Caco-2 (cell line): Measurements from ENCODE around the gene NGEF. TPM values are rescaled to one million over a fixed set of nuclear protein-coding genes. Genes with fewer than 3 reads are reported as not detected.

Source experiments
- BruUV-seq: library from RNA; stranded (reverse); fragments of 400-500 nt; replicated peaks from 2 replicates; lab custom pipeline; 2021; lab: Mats Ljungman, UMichigan
- CTCF ChIA-PET: fragments of 300-600 bp; sonication (Branson Sonifier 250); formaldehyde crosslinking; loops from one replicate; lab custom pipeline; 2022; ENCODE audit warnings: antibody characterized with exemption; lab: Charles Lee
- POLR2A ChIA-PET: fragments of 300-600 bp; sonication (Branson Sonifier 250); formaldehyde crosslinking; loops from one replicate; lab custom pipeline; 2022; ENCODE audit warnings: antibody characterized with exemption; lab: Charles Lee
- DNase-seq, 2 experiments: peaks; one replicate each; pipeline versions ENCODE4 v3.0.0 to v3.0.0-alpha.2; 2020 to 2022
- H3K27me3 ChIP-seq: replicated peaks from 2 replicates; pipeline ENCODE4 v1.6.0; 2011; ENCODE audit warnings: low read length; ENCODE audit not compliant: control insufficient read depth, insufficient read depth
- H3K36me3 ChIP-seq: 2 replicates; pipeline ENCODE4 v1.5.1; 2011; ENCODE audit warnings: low read length; ENCODE audit not compliant: control insufficient read depth, insufficient read depth
- H3K4me1 ChIP-seq: fragments of 250-450 bp; sonication (Bioruptor Pico); 2 replicates; pipeline ENCODE4 v1.5.1; 2020; ENCODE audit warnings: mild to moderate bottlenecking
- H3K4me3 ChIP-seq: 2 replicates; pipeline ENCODE4 v1.5.1; 2011; ENCODE audit warnings: low read depth, mild to moderate bottlenecking, control low read depth, low read length
- H3K9me3 ChIP-seq: fragments of 250-450 bp; sonication (Bioruptor Pico); 2 replicates; pipeline ENCODE4 v1.5.1; 2020; ENCODE audit warnings: mild to moderate bottlenecking, moderate library complexity
- H3K27ac Mint-ChIP-seq: one replicate; pipeline ENCODE4 v1.8.0; 2022; ENCODE audit warnings: mixed read lengths; ENCODE audit not compliant: unreplicated experiment
- H3K27me3 Mint-ChIP-seq: one replicate; pipeline ENCODE4 v1.8.0; 2022; ENCODE audit warnings: mixed read lengths; ENCODE audit not compliant: insufficient read depth, unreplicated experiment
- H3K36me3 Mint-ChIP-seq: one replicate; pipeline ENCODE4 v1.8.0; 2022; ENCODE audit warnings: mild to moderate bottlenecking, mixed read lengths; ENCODE audit not compliant: insufficient read depth, unreplicated experiment
- H3K4me1 Mint-ChIP-seq: one replicate; pipeline ENCODE4 v1.8.0; 2022; ENCODE audit warnings: low read depth, mixed read lengths; ENCODE audit not compliant: unreplicated experiment
- H3K4me3 Mint-ChIP-seq: one replicate; pipeline ENCODE4 v1.8.0; 2022; ENCODE audit warnings: mild to moderate bottlenecking, moderate library complexity, mixed read lengths; ENCODE audit not compliant: unreplicated experiment
- H3K9me3 Mint-ChIP-seq: one replicate; pipeline ENCODE4 v1.8.0; 2022; ENCODE audit warnings: mixed read lengths; ENCODE audit not compliant: unreplicated experiment
- CTCF ChIP-seq, 2 experiments: fragments of 200-600 bp in 1 of 2; IDR thresholded peaks; 1 replicate in 1 of 2; 2 replicates in 1 of 2; pipeline versions ENCODE4 v1.5.1 to v1.8.0; 2011 to 2022; ENCODE audit warnings: antibody characterized with exemption in 1 of 2, control low read depth in 1 of 2, inconsistent platforms in 1 of 2, low read depth in 1 of 2, low read length in 1 of 2, mild to moderate bottlenecking in 1 of 2, moderate library complexity in 1 of 2; ENCODE audit not compliant: insufficient read depth in 1 of 2, severe bottlenecking in 1 of 2, unreplicated experiment in 1 of 2
- intact Hi-C: fragments of 100-400 bp; cut with micrococcal nuclease; formaldehyde crosslinking; loops from one replicate; pipeline ENCODE4 v1.10.0; 2022; ENCODE audit not compliant: unreplicated experiment
- total RNA-seq: library from RNA; stranded (reverse); gene quantifications from 2 replicates; pipeline ENCODE4 v1.2.3, GENCODE V29; 2022

Gene NGEF
- total RNA-seq, 1 experiment from 2014 or later, result 0.77 TPM

- Histone ChIP-seq H3K27me3 (no peaks in the 10 kb centered on the region), H3K36me3 (no peaks in the 10 kb centered on the region), H3K9me3 (no peaks in the 10 kb centered on the region), H3K4me1 (no peaks in the 10 kb centered on the region), H3K4me3 (no peak overlapping the region)
- ChIA-PET POLR2A (no interaction called here), CTCF (no interaction called here)
- no peaks in the 10 kb centered on the region for H3K9me3 Mint-ChIP-seq
- no peak overlapping the region for H3K27ac Mint-ChIP-seq
- no peak overlapping the region for H3K4me3 Mint-ChIP-seq
- no peaks in the 10 kb centered on the region for H3K27me3 Mint-ChIP-seq
- intact Hi-C loops, result no loop called here
- BruUV-seq, result no TSS peak
- TF ChIP-seq CTCF (IDR thresholded peaks at IDR 0.05; ENCODE audit: insufficient read depth in 1 of 2, low read depth in 1 of 2, low read length in 1 of 2, severe bottlenecking in 1 of 2, unreplicated experiment in 1 of 2), result no peak
- no peaks in the 10 kb centered on the region for H3K4me1 Mint-ChIP-seq
- H3K36me3 Mint-ChIP-seq, result no peaks in the 10 kb centered on the region
- DNase-seq, result no peak
Observed at GRCh38 chr2:233033672-233034071, 20.6 kb upstream of the NGEF start.

GRCh38 chr2:233032551-233033320 lies 19.7 kb upstream of the NGEF start, which contains the start of gene NEU2:
Gene NEU2 (plus strand): TSS chr2:233032672. CDS start chr2:233032672, 0 bp downstream.
- no peaks in the 10 kb centered on the region for H3K36me3 Mint-ChIP-seq
- POLR2A ChIA-PET, result no interaction called here

More at GRCh38 chr2:233032551-233033320, 19.7 kb upstream of the NGEF start, which contains the start of gene NEU2:
- Mint-ChIP-seq H3K4me1 (no peaks in the 10 kb centered on the region), H3K27ac (no peak within 1 kb of the TSS), H3K9me3 (no peaks in the 10 kb centered on the region), H3K27me3 (no peaks in the 10 kb centered on the region), H3K4me3 (no peak within 1 kb of the TSS)
- intact Hi-C loops, result no loop called here
- H3K27me3 ChIP-seq, result no peaks in the 10 kb centered on the region
- BruUV-seq, result no TSS peak
- H3K4me1 ChIP-seq, result no peaks in the 10 kb centered on the region
- H3K9me3 ChIP-seq, result no peaks in the 10 kb centered on the region
- no peak for DNase-seq
- H3K36me3 ChIP-seq, result no peaks in the 10 kb centered on the region
- TF ChIP-seq CTCF (IDR thresholded peaks at IDR 0.05; ENCODE audit: insufficient read depth in 1 of 2, low read depth in 1 of 2, low read length in 1 of 2, severe bottlenecking in 1 of 2, unreplicated experiment in 1 of 2), result no peak
- CTCF ChIA-PET, result no interaction called here
- no peak within 1 kb of the TSS for H3K4me3 ChIP-seq
